SK-N-SH (cell line): ENCODE results near the gene POU2F1. TPM values are rescaled to one million over a fixed set of nuclear protein-coding genes. Genes with fewer than 3 reads are reported as not detected.

Source experiments
- CTCF ChIA-PET: fragments of 300-600, 350-600 bp; formaldehyde crosslinking; extraction: SDS; loops from one replicate; lab custom pipeline; 2021; lab: Yijun Ruan, JAX
- POLR2A ChIA-PET: fragments of 350-600 bp; sonication (Branson Sonifier 250); formaldehyde crosslinking; extraction: SDS; loops from one replicate; lab custom pipeline; 2020; ENCODE audit warnings: antibody characterized with exemption, inconsistent platforms; lab: Yijun Ruan, JAX
- DNase-seq: peaks from one replicate; pipeline ENCODE4 v3.0.0; 2012
- H2AFZ ChIP-seq: fragments of 200-600 bp; sonication (generic); 2 replicates; pipeline ENCODE4 v1.8.1; 2016; ENCODE audit warnings: antibody characterized with exemption, mild to moderate bottlenecking, low read depth
- H3F3A ChIP-seq: fragments of 200-600 bp; sonication (generic); replicated peaks from 2 replicates; pipeline ENCODE3; 2016; ENCODE audit warnings: antibody characterized with exemption, mild to moderate bottlenecking; ENCODE audit not compliant: insufficient read depth
- H3K27ac ChIP-seq, 2 experiments: fragments of 200-500 bp in 1 of 2; fragments of 200-600 bp in 1 of 2; sonication (Bioruptor generic) in 1 of 2; sonication (generic), shearing (Covaris generic) in 1 of 2; 2 replicates each; pipeline versions ENCODE4 v1.5.1 to v1.6.1; 2014 to 2016; ENCODE audit warnings: low read depth in 2 of 2, inconsistent platforms in 1 of 2, low read length in 1 of 2, mild to moderate bottlenecking in 1 of 2, mixed read lengths in 1 of 2
- H3K27me3 ChIP-seq: fragments of 200-600 bp; sonication (generic), shearing (Covaris generic); 2 replicates; pipeline ENCODE4 v1.6.1; 2016; ENCODE audit warnings: mixed run types; ENCODE audit not compliant: insufficient read depth
- H3K36me3 ChIP-seq, 2 experiments: fragments of 200-500 bp in 1 of 2; fragments of 200-600 bp in 1 of 2; sonication (Bioruptor generic) in 1 of 2; sonication (generic) in 1 of 2; replicated peaks in 1 of 2; 2 replicates each; pipeline versions ENCODE3 to v1.5.1; 2014 to 2016; ENCODE audit warnings: low read length in 1 of 2, mild to moderate bottlenecking in 1 of 2; ENCODE audit not compliant: insufficient read depth in 2 of 2, control insufficient read depth in 1 of 2
- H3K4me1 ChIP-seq, 2 experiments: fragments of 200-500 bp in 1 of 2; fragments of 200-600 bp in 1 of 2; sonication (Bioruptor generic) in 1 of 2; sonication (generic), shearing (Covaris generic) in 1 of 2; 2 replicates each; pipeline versions ENCODE4 v1.5.1 to v1.6.1; 2014 to 2016; ENCODE audit warnings: low read depth in 1 of 2, low read length in 1 of 2, mixed run types in 1 of 2; ENCODE audit not compliant: insufficient read depth in 2 of 2, control insufficient read depth in 1 of 2
- H3K4me2 ChIP-seq: fragments of 200-600 bp; sonication (generic), shearing (Covaris generic); 2 replicates; pipeline ENCODE4 v1.6.1; 2017; ENCODE audit warnings: mixed run types
- H3K4me3 ChIP-seq, 2 experiments: fragments of 200-500 bp in 1 of 2; fragments of 200-600 bp in 1 of 2; sonication (Bioruptor generic) in 1 of 2; sonication (generic), shearing (Covaris generic) in 1 of 2; 2 replicates each; pipeline versions ENCODE4 v1.5.1 to v1.8.1; 2014 to 2016; ENCODE audit warnings: low read depth in 2 of 2, inconsistent platforms in 1 of 2, low read length in 1 of 2, mild to moderate bottlenecking in 1 of 2, mixed read lengths in 1 of 2, moderate library complexity in 1 of 2
- H3K79me2 ChIP-seq: fragments of 200-600 bp; sonication (generic); 2 replicates; pipeline ENCODE4 v1.8.1; 2017; ENCODE audit warnings: mild to moderate bottlenecking; ENCODE audit not compliant: insufficient read depth
- H3K9ac ChIP-seq: fragments of 200-600 bp; sonication (generic); 2 replicates; pipeline ENCODE4 v1.6.1; 2017; ENCODE audit warnings: mixed run types
- H3K9me2 ChIP-seq: fragments of 200-600 bp; sonication (generic); 2 replicates; pipeline ENCODE4 v1.6.1; 2017; ENCODE audit warnings: mixed run types
- H3K9me3 ChIP-seq: fragments of 200-600 bp; sonication (generic); 2 replicates; pipeline ENCODE4 v1.6.1; 2017; ENCODE audit warnings: mixed run types, mild to moderate bottlenecking, moderate library complexity
- H4K20me1 ChIP-seq: fragments of 200-600 bp; sonication (generic); 2 replicates; pipeline ENCODE4 v1.6.1; 2017; ENCODE audit warnings: mild to moderate bottlenecking, mixed run types; ENCODE audit not compliant: insufficient read depth
- ELF1 ChIP-seq: IDR thresholded peaks from 2 replicates; pipeline ENCODE4 v1.4.0; 2012
- GABPA ChIP-seq: IDR thresholded peaks from 2 replicates; pipeline ENCODE4 v1.4.0; 2012; ENCODE audit warnings: low read depth, mild to moderate bottlenecking
- GATA2 ChIP-seq: sonication (generic); formaldehyde crosslinking; IDR thresholded peaks from 2 replicates; pipeline ENCODE4 v1.5.0; 2020; ENCODE audit warnings: mild to moderate bottlenecking, missing genetic modification reagents
- MEF2A ChIP-seq: IDR thresholded peaks from 2 replicates; pipeline ENCODE4 v1.4.0; 2012; ENCODE audit warnings: low read depth, borderline replicate concordance
- SMC3 ChIP-seq: IDR thresholded peaks from 2 replicates; pipeline ENCODE4 v1.6.1; 2012; ENCODE audit warnings: low read depth, low read length, improper control_type of control experiment
- TAF1 ChIP-seq: IDR thresholded peaks from 2 replicates; pipeline ENCODE4 v1.6.1; 2012; ENCODE audit warnings: low read depth, mild to moderate bottlenecking, low read length, moderate library complexity, borderline replicate concordance
- TCF12 ChIP-seq: IDR thresholded peaks from 2 replicates; pipeline ENCODE4 v1.4.0; 2012
- TEAD4 ChIP-seq: IDR thresholded peaks from 2 replicates; pipeline ENCODE4 v1.4.0; 2012; ENCODE audit warnings: mild to moderate bottlenecking, borderline replicate concordance; ENCODE audit not compliant: insufficient read depth
- YY1 ChIP-seq: IDR thresholded peaks from 2 replicates; pipeline ENCODE4 v1.4.0; 2012; ENCODE audit warnings: low read depth, mild to moderate bottlenecking
- whole genome bisulfite sequencing: methylation state at CpG from one replicate; pipeline ENCODE4 v1.1.6; 2017; ENCODE audit warnings: low lambda C conversion rate; 5-methylcytosine and 5-hydroxymethylcytosine counted together
- polyA plus RNA-seq, 3 experiments: library from polyadenylated mRNA; depleted of rRNA; stranded (reverse); fragments of >200 nt; gene quantifications; 2 replicates each; pipeline ENCODE4 v1.2.3, GENCODE V29; 2012
- TF ChIP-seq, protein P1 (sequence below): IDR thresholded peaks from 2 replicates; pipeline ENCODE4 v1.4.0; 2012; ENCODE audit warnings: low read depth, borderline replicate concordance
- TF ChIP-seq, protein P2 (sequence below): fragments of 200-600 bp; sonication (generic); IDR thresholded peaks from 2 replicates; pipeline ENCODE4 v1.6.1; 2017; ENCODE audit warnings: antibody characterized with exemption, mild to moderate bottlenecking, moderate library complexity

The POU2F1 gene
- polyA plus RNA-seq, 1 of the 3 experiments (the other 2 are of a cell fraction), result 1.2 TPM

- 64% methylated on average over 2 of the region's 2 CpGs for WGBS
- Histone ChIP-seq H3K36me3 (no peaks in the 10 kb centered on the region), H3K4me1 (peaks cover 0 to 7% of the 10 kb centered on the region in 2 experiments; a peak in 1 of 4 replicates), H3F3A (no peaks in the 10 kb centered on the region), H3K27me3 (peaks cover 11% of the 10 kb centered on the region; the same call in 1 of the 2 replicates), H4K20me1 (no peaks in the 10 kb centered on the region)
- TF ChIP-seq TAF1 (no peak), SMC3 (no peak), GATA2 (no peak), YY1 (no peak), TEAD4 (no peak), TCF12 (no peak), MEF2A (no peak), GABPA (no peak), ELF1 (no peak)
- TF ChIP-seq, protein P1, sequence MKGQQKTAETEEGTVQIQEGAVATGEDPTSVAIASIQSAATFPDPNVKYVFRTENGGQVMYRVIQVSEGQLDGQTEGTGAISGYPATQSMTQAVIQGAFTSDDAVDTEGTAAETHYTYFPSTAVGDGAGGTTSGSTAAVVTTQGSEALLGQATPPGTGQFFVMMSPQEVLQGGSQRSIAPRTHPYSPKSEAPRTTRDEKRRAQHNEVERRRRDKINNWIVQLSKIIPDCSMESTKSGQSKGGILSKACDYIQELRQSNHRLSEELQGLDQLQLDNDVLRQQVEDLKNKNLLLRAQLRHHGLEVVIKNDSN, result no peak
- TF ChIP-seq, protein P2, sequence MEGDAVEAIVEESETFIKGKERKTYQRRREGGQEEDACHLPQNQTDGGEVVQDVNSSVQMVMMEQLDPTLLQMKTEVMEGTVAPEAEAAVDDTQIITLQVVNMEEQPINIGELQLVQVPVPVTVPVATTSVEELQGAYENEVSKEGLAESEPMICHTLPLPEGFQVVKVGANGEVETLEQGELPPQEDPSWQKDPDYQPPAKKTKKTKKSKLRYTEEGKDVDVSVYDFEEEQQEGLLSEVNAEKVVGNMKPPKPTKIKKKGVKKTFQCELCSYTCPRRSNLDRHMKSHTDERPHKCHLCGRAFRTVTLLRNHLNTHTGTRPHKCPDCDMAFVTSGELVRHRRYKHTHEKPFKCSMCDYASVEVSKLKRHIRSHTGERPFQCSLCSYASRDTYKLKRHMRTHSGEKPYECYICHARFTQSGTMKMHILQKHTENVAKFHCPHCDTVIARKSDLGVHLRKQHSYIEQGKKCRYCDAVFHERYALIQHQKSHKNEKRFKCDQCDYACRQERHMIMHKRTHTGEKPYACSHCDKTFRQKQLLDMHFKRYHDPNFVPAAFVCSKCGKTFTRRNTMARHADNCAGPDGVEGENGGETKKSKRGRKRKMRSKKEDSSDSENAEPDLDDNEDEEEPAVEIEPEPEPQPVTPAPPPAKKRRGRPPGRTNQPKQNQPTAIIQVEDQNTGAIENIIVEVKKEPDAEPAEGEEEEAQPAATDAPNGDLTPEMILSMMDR, result no peak
- TF ChIP-seq, all 33 proteins: peak for 0
- no peaks in the 10 kb centered on the region for H3K9me3 ChIP-seq
- H3K27ac ChIP-seq, result no peak overlapping the region
- no peak overlapping the region for H3K9ac ChIP-seq
- H3K4me3 ChIP-seq, result no peak overlapping the region
- ChIA-PET CTCF (interaction anchor here (0.7 to 1.8 kb wide), 4 partner anchors 12 to 212 kb away, joined by 3 to 5 read pairs (median 3); no protein-coding TSS in a partner anchor), POLR2A (no interaction called here)
- DNase-seq, result no peak
- no peaks in the 10 kb centered on the region for H3K9me2 ChIP-seq
- no peak overlapping the region for H2AFZ ChIP-seq
- H3K4me2 ChIP-seq, result no peak overlapping the region
- H3K79me2 ChIP-seq, result no peaks in the 10 kb centered on the region
Observed at GRCh38 chr1:167476061-167476460, 255.4 kb downstream of the POU2F1 start.

Other genes with a start within 250 kb of the POU2F1 start
- gene ILDR2, start 245.3 kb upstream of the POU2F1 start, polyA plus RNA-seq (2012; rRNA removed), result 0.05 and 0.24 TPM in 2 replicates
- gene MAEL, start 231.6 kb upstream of the POU2F1 start, polyA plus RNA-seq (2012; rRNA removed), result not detected in 2 replicates
- gene GPA33, start 130.5 kb upstream of the POU2F1 start, polyA plus RNA-seq (2012; rRNA removed), result not detected in 2 replicates
- gene STYXL2, start 126.8 kb upstream of the POU2F1 start, polyA plus RNA-seq (2012; rRNA removed), result not detected in 2 replicates